GM18861 (cell line): ENCODE measurements around the gene GALNT15.

Experiments used
- ATAC-seq: cut with Tn5 transposase; IDR thresholded peaks from one replicate; pipeline ENCODE4 v1.9.1; 2021; ENCODE audit not compliant: unreplicated experiment

Gene GALNT15

DNA sequence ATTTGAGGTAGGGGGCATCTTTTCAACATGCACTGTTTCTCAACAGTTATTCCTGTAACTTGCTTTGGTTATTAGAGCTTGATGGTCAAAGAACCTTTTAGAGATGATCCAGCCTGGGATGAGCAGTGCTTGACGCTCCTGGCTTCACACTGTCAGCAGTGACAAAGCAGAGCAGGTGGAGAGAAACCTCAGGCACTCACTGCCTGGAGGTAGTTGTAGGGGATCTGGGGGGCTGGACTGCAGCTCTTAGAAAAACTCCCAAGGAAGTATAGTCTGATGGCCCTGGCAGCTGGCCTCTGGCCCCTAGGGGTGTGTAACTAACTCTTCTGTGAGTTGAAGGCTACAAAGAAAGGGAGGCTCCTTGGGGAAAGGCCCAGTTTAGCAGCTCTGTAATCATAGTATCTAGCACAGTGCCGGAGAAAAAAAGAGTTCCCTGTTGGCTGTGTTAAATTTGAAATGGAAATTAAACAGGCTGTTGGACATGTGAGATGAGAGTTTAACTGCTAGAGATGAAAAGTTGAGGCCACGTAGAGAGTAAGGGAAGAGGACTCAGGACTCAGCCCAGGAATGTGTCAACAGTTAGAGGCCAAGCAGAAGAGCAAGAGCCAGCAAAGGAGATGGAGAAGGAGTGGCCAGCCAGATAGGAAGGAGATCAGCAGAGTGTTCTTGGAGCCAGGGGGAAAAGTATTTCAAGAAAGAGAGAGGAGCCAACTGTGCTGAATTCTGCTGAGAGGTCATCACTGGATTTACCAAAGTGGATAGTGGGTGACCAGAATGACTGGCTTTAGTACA is 104.7 kb downstream of the GALNT15 start:
- no peak for ATAC-seq

DNA sequence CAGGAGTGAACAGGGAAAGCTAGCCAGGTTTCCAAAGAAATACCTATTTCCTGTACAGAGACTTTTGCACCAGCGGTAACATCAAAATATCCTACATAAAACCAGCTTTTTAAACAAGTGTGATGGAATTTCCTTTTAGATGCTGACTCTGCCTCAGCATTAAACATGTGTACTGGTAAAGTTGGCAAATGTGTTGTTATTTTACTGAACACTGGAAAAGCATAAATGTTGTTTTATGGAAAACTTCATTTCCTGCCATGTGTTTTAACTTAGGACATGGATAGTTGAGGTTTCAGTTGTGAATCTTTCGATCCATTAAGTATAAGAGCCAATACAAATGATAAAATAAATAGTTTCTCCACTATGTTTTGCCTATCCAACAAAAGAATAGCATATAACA is 106.2 kb downstream of the GALNT15 start:
- ATAC-seq: no peak
